Activated CD8-positive, alpha-beta memory T cell treated with anti-CD3 and anti-CD28 coated beads, Interleukin-2, amount 50 U/mL, for 1 hour (primary cell): ENCODE data around the gene FBXO31.

Experiments used
- DNase-seq: peaks from one replicate; pipeline ENCODE4 v3.0.0-alpha.2; 2020; ENCODE audit errors: extremely low read depth

Gene FBXO31, protein sequence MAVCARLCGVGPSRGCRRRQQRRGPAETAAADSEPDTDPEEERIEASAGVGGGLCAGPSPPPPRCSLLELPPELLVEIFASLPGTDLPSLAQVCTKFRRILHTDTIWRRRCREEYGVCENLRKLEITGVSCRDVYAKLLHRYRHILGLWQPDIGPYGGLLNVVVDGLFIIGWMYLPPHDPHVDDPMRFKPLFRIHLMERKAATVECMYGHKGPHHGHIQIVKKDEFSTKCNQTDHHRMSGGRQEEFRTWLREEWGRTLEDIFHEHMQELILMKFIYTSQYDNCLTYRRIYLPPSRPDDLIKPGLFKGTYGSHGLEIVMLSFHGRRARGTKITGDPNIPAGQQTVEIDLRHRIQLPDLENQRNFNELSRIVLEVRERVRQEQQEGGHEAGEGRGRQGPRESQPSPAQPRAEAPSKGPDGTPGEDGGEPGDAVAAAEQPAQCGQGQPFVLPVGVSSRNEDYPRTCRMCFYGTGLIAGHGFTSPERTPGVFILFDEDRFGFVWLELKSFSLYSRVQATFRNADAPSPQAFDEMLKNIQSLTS

DNA sequence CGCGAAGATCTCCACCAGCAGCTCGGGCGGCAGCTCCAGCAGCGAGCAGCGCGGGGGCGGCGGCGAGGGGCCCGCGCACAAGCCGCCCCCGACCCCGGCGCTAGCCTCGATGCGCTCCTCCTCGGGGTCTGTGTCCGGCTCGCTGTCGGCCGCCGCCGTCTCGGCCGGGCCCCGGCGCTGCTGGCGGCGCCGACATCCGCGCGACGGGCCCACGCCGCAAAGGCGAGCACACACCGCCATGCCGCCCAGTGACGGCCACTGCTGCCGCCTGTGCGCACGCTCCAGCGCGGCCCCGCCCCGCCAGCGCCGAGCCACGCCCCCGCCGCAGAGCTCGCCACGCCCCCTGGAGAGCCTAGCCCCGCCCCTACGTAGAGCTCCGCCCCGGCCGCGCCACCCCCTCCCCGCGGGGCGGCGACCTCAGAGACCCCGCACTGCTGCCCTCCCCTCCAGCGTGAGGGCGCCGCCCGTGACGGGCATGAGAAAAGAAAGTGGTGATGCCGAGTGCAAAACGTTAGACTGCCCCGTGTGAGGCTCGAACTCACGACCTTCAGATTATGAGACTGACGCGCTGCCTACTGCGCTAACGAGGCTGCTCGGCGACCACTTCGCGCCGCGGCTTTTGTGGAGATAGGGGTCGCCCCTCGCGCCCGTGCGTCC lies at the start of gene FBXO31:
Gene FBXO31, minus strand, starts transcription at position 272 of the 657 bp plus-strand sequence. Its CDS starts 32 bp downstream, at position 240.
- peak; percentile 54 for DNase-seq

DNA sequence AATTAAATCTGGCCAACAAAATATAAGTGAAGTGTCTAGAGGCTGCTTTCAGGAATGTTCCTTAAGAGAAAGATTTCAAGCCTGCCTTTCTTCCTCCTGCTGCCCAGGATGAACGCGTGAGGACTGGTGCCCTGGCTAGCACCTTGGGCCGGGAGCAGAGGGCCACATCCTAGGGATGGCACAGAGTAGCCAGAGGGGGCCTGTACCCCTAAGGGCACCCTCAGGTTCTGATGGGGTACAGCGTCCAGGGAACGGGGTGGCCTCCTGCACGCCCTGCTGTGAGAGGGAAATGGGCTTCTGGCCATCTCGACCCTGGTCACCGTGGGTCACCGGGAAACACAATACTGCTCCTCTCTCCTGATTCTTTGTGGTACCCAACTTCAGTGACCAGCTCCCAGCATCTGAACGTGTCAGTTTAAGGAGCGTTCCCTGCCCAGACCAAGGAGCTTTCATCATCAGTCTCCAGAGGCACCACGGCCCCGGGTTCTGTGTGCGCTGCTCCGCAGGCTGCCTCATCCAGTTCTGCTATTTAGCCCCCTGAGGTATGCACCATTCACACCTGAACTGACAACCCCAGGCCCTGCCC lies 48.8 kb upstream of the FBXO31 start:
- DNase-seq, result no peak

DNA sequence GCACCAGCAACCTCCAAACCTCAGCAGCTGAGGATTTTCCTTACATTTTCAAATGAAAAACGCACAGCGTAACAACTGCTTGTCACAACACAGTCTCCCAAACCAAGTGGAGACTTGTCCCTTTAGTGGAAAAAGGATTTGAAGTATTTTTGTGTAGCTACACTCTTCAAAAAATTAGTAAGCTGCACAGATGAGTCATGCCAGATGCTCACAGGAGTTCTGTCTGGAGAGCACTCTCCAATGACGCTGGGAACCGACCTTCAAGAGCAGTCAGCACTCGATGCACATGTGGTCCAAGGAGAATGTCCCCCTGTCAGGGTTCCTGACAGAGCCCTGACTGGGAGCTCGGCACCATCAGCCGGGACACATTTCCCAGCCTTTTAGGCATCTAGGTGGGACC lies 48.4 kb upstream of the FBXO31 start:
- no peak for DNase-seq

DNA sequence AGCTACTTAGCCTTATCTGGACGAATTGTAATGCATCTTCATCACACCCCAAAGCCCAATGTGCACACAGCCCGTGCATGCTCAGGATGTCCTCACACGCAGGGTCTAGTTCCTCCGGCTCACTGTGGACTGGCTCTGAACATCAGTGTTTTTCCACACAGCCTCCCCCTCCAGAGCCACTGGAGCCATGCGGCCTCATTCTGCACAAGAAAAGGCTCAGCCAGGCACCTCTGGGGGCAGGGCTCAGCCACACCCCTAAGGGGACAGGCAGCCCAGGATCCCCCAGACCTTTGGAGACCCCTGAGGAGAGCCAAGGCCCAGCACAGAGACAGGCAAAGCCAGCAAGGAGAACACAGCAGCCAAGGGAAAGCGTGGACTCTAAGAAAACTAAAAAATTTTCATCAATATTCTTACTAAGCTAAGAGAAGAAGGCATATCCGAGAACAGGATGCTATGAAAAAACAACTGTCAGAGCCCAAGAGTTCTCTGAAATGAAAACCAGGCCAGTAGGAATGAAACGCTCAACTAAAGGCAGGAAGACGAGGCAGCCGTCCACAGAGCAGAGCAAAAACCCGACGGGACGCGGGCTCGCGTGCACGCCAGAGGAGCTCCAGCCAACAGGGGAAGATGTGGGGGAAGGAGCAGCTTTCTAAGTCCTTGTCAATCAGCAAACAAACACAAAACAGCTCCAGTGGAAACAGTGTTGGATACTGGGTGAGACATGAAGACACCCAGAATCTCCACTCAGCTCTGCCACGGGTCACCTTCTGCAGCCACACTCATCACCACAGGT lies 43.0 kb upstream of the FBXO31 start:
- DNase-seq, result no peak

DNA sequence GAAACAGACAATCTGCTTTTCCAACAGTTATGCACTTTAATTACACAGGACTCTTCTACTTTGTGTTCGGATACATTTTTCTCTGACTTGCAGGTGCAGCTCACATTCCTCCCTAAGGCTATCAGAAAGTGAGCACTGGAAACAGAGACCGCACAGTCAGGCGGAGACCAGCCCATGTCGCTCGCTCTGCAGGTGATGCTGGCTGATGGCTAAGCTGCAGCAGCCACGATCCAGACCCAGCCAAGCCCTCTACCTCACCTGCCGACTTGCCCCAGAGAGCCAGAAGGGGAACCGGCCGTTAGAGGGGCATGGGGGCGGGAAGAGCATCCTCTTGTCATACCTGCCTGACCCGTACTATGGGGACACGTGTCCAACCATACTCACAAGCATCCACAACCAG lies 42.4 kb upstream of the FBXO31 start:
- no peak for DNase-seq

DNA sequence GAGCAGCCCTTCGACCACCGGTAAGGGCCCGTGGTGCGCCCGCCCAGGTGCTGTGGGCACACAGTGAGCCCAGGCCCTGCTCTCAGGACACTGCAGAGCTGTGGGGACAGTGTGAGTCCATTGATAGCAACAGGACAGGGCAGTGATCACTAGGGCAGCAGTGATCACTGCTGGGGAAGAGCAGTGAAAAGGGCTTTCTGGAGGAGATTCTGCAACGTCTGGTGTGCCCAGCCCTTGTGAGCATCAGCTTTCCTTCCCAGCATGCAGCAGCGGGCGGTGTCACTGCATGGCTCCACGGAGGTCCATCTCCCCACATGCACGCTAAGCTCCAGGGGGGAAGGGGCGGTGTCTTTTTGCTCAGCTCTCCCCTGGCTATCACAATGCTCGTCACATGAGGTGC lies 40.7 kb upstream of the FBXO31 start:
- DNase-seq, result no peak

DNA sequence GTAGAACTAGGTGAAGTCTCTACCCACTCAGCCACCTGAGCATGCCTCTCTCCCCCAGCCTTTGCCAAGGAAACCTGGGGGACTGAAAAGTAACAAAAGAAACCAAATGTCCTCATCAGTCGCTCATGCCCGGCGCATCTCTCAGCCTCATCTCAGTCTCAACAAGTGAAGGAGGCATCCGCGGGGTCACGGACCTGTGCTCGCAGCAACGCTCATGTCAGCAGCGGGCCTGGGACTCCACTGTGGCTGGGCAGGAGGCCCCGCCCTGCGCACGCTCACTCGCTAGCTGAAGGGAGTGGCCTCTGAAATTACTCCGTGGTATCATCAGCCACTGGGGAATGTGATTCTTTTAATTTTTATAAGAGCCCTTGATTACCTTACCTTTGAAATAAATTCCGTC lies 39.9 kb upstream of the FBXO31 start:
- no peak for DNase-seq

DNA sequence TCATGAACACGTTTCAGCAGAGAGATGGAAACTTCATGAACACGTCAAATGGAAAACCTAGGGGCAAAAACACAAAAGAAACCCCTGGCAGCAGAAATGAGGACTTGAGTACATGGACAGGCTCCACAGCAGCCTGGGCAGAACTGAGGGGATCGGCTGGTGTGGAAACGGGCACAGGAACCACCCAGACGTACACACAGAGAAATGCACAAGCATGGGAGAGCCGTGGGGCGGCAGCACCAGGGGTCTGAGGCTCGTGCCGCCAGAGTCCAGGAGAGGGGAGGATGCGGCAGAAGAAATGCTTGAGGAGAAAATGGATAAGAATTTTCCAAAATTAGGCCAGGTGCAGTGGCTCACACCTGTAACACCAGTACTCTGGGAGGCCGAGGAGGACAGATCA lies 38.5 kb upstream of the FBXO31 start:
- DNase-seq, result no peak

DNA sequence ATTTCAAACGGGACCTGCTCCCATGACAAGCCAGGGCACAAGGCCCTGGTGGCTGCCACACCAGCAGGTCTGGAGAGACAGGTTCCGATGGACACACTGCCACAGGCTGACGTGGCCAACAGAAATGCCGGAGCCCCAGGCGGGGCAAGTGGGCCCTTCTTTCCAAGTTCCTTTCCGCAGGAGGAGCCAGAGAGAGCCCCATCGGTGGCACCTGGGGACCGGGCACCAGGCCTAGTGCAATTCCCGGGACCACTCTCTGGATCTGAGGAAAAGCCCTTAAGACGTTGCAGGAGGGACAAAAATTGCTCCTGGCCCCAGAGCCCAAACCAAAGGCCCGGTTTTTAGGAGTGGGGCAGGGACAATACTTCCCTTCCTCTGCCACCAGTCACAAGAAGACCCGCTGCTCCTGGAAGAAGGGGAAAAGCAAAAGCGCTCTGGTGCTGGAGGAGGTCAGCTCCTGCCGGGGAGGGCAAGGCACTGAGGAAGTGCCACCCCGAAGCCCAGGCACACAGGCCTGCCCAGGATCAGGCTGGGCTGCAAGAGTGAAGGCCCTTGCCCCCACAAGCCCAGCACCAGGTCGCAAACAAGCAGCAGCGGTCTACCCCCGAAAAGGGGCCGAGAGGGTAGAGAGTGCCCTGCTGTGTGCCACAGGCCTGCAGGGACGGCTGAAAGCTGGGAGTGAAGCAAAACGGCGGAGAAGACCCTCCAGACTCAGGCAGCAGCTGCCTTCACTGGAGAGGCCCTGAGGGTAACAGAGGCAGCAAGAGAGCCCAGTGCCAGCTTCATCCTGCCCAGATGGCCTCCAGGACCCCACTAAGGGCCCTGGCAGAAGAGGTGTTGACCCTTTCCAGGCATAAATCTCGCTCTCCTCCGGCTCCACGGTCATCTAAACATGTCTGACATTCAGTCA lies 37.7 kb upstream of the FBXO31 start:
- DNase-seq, result no peak

DNA sequence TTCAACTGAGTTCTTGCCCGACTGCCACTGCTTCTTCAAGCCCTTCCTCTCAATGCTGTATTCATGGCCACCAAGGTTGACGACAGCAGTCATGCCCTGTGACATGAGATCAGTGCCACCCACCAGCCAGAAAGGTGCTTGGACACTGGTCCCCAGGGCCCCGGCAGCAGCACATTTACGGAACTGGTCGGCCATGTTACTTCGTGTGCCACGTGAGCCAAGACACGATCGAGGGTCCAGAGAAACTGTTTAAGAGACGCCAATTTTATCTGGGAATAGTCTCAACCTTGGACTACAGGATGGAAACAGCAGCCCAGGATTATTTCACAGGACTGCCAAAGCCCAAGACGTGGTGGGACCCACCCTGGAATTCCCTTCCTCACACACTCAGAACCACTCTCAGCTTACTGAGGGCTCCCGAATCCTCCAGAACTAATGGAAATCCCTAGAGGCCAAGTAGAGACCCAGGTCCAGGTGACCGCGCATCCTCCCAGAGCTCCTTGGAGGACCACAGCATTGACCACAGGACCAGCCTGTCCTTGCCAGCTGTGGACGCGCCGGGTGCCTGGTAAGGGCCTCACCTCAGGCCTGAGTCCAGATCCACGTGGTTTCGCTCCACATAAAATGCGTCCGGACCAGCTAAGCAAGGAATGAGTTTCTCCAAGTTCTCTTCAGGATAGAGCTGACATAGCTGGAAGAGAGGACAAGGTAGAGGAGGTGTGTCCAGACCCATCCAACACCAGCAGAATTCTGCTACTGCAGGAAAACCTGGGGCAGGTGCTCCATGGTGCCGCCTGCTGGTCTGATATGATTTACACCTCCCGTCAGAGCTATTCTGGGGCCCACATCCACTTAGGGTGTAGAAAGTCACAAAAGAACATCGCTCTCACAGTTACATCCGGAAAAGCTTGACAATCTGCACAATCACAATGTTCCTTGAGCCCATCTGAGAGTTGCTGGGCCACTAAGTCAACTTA lies 36.7 kb upstream of the FBXO31 start:
- no peak for DNase-seq

DNA sequence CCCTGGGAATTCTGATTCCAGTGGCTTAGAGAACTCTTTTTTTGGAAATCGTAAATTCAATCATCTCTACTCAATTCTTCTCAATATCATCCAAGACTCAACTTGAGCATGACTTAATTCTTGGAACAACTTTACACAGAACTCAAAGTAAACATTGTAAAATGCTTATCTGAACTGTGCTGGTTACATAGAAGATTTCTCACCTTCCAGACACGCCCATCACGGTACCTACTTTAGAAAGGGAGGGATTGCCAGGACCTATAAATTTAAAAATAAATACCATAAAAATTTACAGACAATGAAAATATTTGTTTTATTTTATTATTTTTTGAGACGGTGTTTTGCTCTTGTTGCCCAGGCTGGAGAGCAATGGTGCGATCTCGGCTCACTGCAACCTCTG lies 35.1 kb upstream of the FBXO31 start:
- no peak for DNase-seq

DNA sequence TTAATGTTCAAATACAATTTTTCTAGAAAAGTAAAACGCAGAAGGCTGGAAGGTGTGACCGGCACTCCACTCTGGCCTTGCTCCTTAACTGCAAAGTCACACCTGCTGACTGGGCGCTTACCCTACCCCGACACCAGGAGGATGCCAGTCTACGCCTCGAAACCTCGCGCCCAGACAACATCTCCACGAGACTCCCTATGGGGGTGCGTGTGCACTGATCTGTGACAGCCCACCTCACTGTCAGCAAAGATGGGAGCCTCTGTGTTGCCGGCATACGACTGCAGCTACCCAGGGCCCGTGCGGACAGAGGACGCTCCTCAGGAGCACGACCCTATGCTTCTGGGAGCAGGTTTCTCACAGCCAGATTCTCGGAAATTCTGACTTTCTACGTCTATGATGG lies 34.6 kb upstream of the FBXO31 start:
- DNase-seq, result no peak

DNA sequence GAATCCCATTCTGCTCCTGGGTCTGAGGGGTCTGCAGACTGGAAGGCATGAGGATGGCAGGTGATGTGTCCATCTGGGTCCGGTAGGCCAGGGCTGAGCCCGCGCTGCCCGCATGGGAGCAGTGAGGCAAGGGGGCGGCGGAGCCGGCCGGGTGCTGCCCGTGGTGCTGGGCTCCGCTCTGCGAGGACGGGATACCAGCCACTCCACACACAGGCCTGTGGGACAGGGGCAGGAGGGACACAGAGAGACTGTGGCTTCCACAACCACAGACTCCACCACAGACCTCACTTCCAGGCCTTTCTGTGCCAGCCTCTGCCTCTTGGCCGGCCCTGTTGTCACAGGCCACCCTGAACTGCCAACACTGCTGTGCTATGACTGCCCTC lies 33.9 kb upstream of the FBXO31 start:
- no peak for DNase-seq

DNA sequence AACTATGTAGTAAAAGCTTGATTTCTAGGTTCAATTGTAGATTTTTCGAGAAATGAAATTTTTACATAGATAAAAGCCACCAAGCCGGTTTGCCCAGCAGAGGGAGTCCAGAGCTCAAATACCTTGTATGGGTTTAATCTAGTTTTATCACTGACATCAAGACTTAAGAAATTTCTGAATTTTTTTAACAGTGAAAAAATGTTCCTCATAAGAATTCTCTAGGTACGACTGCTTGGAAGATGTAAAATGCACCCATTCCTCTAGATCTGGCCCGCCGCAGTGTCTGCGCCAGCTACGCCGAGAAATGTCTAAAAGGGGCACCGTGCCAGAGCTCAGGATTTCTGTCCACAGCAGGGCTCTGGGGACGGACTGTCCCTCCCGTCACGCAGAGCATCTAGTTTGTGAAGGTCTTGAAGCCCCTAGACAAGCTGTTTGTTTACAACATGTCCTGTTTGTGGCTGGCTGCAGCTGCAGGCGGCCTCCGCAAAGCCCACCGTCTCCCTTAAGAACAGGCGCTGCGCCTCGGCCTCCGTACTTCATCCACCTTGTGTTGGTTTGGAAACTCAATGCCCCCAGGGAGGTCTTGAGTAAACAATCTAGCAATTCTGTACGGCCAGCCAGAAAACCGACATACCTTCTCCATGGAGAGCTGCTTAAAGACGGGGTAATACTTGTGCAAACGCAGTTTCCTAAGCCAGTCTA lies 33.4 kb upstream of the FBXO31 start:
- DNase-seq, result no peak

DNA sequence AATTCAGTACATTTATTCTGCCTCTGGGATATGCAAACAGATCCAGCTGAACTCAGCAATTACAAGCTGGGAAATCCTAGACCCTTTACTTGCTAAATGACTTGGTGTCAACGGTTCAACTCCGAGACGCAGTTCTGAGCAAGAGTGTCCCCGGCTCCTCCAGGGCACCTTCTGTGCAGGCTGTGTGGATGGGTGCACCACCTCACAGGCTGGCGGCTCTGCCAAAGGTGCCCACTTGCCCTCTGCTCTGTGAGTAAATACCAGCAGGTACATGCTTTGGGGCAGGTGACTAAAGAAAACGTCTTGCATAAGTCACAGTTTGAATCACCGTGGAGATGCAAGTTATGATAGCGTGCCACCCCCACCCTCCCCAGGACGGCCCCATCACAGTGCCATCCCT lies 31.9 kb upstream of the FBXO31 start:
- no peak for DNase-seq

DNA sequence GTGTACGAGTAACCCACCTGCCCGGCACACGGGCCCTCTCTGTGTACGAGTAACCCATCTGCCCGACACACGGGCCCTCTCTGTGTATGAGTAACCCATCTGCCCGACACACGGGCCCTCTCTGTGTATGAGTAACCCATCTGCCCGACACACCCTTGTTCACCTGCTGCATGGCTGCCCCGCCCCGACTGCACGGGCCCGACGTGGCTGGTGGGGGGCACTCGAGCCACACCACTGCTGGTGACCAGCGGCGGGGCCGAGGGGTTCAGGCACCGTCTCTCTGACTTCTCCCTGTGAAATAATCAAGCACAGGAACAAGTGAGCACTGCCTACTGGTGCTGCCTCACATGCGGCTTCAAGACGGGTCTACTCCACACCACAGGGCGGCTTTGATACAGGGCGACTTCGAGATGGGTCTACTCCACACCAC lies 30.7 kb upstream of the FBXO31 start:
- DNase-seq, result no peak

DNA sequence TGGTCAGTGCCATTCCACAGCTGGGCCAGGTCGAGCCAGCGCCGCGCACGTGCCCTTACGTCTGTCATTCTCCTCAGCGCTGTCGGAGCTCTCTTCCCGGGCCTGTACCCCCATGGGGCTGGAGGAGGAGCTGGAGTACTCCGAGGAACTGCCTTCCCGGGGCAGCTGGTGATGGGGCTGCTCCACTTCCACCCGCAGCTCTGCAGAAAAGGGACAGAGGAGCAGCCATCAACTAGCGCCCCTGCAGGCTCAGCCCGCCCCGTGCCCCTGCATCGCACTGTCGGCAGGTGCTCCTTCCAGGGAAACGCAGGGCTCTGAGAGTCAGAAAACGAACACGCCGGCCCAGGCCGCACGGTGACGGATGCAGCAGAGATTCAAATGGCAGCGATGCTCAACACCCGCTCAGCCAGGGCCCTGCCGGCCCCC lies 29.4 kb upstream of the FBXO31 start:
- no peak for DNase-seq

DNA sequence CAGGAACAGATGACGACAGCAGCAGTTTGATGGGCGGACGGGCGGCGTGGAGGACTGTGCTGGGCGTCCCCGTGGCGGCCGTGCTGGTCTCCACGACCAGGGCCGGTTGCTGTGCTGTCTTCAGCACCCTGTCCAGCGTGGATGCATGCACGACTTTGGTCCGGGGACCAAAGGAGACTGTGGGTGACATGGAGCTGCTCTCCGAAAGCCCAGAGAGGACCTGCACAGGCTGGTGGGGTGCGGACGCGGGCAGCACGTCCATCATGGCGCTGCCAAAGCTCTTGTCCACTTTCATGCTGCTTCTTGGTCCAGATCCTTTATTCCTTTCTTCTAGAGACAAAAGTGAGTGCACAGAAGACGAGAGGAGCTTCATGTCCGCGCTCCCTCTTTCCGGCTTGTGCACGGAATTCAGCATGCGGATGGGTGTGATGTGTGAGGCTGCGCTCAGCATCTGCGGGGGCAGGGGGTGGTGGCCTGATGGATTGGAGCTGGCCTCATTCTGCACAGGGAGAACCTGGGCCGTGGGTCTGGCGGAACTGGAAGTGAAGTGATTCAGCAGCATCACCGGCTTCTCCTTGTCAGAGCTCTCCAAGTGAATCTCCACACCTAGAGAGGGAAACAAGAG lies 28.9 kb upstream of the FBXO31 start:
- DNase-seq, result no peak
